ENCODE data around the gene CUEDC1.

- TF ChIP-seq, protein P1, sequence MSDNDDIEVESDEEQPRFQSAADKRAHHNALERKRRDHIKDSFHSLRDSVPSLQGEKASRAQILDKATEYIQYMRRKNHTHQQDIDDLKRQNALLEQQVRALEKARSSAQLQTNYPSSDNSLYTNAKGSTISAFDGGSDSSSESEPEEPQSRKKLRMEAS (IDR thresholded peaks at IDR 0.05), result no peak
- no peak for TF ChIP-seq CEBPB (IDR thresholded peaks at IDR 0.05)
- TF ChIP-seq CTCF (IDR thresholded peaks at IDR 0.05), result no peak
- TF ChIP-seq POLR2AphosphoS2 (conservative IDR thresholded peaks at IDR 0.05; ENCODE audit: low read length), result no peak
- TF ChIP-seq POLR2A (IDR thresholded peaks at IDR 0.05; ENCODE audit: low read length), result no peak
- no peak for TF ChIP-seq RAD21 (conservative IDR thresholded peaks at IDR 0.05 in 1 of 2, IDR thresholded peaks at IDR 0.05 in 1 of 2)
Measured at GRCh38 chr17:57984261-57984890, 29.2 kb upstream of the CUEDC1 start.
